ENCODE measurements around the gene IQSEC3.

IQSEC3 gene

DNA sequence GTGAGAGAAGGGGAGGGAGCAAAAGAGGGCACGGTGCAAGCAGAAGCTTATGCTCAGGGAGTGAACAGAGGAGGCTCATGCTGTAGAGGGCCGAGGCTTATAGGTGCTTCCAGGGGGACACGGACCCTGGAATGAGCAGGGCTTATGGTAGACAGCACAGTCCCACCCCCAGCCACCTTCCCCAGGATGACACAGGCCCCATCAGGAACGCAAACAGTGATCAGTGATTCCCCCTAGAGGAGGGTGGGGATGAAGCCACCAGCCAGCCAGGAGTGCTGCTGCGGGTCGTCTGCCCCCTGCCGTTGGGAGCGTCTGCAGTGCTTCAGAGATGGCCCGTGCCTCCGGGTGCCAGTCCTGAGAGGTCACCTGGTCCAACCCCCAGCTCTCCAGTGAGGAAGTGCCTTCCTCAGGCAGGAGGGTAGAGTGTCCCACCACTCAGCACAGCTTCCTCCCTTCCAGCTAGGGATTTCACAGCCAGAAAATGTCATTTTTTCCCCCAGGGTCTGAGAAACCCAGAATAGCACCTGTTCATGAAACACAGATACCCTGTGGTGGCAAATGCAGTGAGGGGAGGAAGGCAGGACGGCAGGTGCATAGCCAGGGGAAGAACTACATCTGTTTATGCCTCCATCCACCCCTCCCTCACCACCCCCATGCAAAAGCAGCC lies 86.6 kb downstream of the IQSEC3 start (continued):
- TF ChIP-seq CTCF (tag by site-specific recombination; IDR thresholded peaks at IDR 0.05) (peak; percentile 98), ZNF366 (tag by site-specific recombination; conservative IDR thresholded peaks at IDR 0.05) (peak; percentile 61), ZNF146 (tag by site-specific recombination; IDR thresholded peaks at IDR 0.05) (no peak), ZNF350 (tag by site-specific recombination; IDR thresholded peaks at IDR 0.05) (no peak), SP2 (tag by site-specific recombination; IDR thresholded peaks at IDR 0.05) (peak; percentile 17), ZNF555 (tag by site-specific recombination; conservative IDR thresholded peaks at IDR 0.05) (no peak), ZNF335 (tag by site-specific recombination; conservative IDR thresholded peaks at IDR 0.05) (peak; percentile 46), ZNF341 (tag by site-specific recombination; IDR thresholded peaks at IDR 0.05; ENCODE audit: low read depth) (no peak), ZNF473 (tag by site-specific recombination; IDR thresholded peaks at IDR 0.05) (no peak), HOXC10 (CRISPR knock-in tag; IDR thresholded peaks at IDR 0.05) (no peak), ZBTB7A (tag by site-specific recombination; IDR thresholded peaks at IDR 0.05; ENCODE audit: low read depth) (no peak), SP7 (tag by site-specific recombination; IDR thresholded peaks at IDR 0.05) (peak; percentile 46; the same call in 1 of the 2 replicates), ZNF48 (tag by site-specific recombination; IDR thresholded peaks at IDR 0.05) (no peak), ZNF747 (tag by site-specific recombination; IDR thresholded peaks at IDR 0.05) (no peak), KLF10 (tag by site-specific recombination; IDR thresholded peaks at IDR 0.05) (no peak), ZNF521 (tag by site-specific recombination; IDR thresholded peaks at IDR 0.05) (no peak), ZBTB17 (tag by site-specific recombination; IDR thresholded peaks at IDR 0.05) (peak; percentile 62), ZBTB20 (tag by site-specific recombination; IDR thresholded peaks at IDR 0.05) (peak; percentile 57; the same call in 1 of the 2 replicates), ZNF645 (tag by site-specific recombination; IDR thresholded peaks at IDR 0.05) (no peak), BCL11B (tag by site-specific recombination; IDR thresholded peaks at IDR 0.05; ENCODE audit: low read depth) (no peak; the same call in 1 of the 2 replicates), MYNN (tag by site-specific recombination; IDR thresholded peaks at IDR 0.05; ENCODE audit: borderline replicate concordance) (0 out of 2 replicates have a peak, but pooled peaks have one; percentile 31), ZNF561 (tag by site-specific recombination; IDR thresholded peaks at IDR 0.05; ENCODE audit: borderline replicate concordance) (no peak), OVOL3 (tag by site-specific recombination; IDR thresholded peaks at IDR 0.05) (no peak), ZNF621 (tag by site-specific recombination; IDR thresholded peaks at IDR 0.05) (no peak), REPIN1 (tag by site-specific recombination; IDR thresholded peaks at IDR 0.05; ENCODE audit: low read depth) (no peak), YY1 (tag by site-specific recombination; IDR thresholded peaks at IDR 0.05) (no peak), ZNF292 (tag by site-specific recombination; IDR thresholded peaks at IDR 0.05; ENCODE audit: borderline replicate concordance, low read depth) (no peak), ZNF426 (tag by site-specific recombination; IDR thresholded peaks at IDR 0.05) (no peak), ZNF629 (tag by site-specific recombination; IDR thresholded peaks at IDR 0.05) (no peak), ZXDB (tag by site-specific recombination; IDR thresholded peaks at IDR 0.05) (no peak), ZNF768 (tag by site-specific recombination; IDR thresholded peaks at IDR 0.05) (no peak), ZNF404 (tag by site-specific recombination; IDR thresholded peaks at IDR 0.05) (no peak)
- TF ChIP-seq, protein P1, sequence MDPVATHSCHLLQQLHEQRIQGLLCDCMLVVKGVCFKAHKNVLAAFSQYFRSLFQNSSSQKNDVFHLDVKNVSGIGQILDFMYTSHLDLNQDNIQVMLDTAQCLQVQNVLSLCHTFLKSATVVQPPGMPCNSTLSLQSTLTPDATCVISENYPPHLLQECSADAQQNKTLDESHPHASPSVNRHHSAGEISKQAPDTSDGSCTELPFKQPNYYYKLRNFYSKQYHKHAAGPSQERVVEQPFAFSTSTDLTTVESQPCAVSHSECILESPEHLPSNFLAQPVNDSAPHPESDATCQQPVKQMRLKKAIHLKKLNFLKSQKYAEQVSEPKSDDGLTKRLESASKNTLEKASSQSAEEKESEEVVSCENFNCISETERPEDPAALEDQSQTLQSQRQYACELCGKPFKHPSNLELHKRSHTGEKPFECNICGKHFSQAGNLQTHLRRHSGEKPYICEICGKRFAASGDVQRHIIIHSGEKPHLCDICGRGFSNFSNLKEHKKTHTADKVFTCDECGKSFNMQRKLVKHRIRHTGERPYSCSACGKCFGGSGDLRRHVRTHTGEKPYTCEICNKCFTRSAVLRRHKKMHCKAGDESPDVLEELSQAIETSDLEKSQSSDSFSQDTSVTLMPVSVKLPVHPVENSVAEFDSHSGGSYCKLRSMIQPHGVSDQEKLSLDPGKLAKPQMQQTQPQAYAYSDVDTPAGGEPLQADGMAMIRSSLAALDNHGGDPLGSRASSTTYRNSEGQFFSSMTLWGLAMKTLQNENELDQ (tag by site-specific recombination; IDR thresholded peaks at IDR 0.05; ENCODE audit: low read depth): no peak
- TF ChIP-seq, protein P2, sequence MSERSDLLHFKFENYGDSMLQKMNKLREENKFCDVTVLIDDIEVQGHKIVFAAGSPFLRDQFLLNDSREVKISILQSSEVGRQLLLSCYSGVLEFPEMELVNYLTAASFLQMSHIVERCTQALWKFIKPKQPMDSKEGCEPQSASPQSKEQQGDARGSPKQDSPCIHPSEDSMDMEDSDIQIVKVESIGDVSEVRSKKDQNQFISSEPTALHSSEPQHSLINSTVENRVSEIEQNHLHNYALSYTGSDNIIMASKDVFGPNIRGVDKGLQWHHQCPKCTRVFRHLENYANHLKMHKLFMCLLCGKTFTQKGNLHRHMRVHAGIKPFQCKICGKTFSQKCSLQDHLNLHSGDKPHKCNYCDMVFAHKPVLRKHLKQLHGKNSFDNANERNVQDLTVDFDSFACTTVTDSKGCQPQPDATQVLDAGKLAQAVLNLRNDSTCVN (tag by site-specific recombination; optimal IDR thresholded peaks at IDR 0.05): peak; percentile 14
- TF ChIP-seq, protein P3, sequence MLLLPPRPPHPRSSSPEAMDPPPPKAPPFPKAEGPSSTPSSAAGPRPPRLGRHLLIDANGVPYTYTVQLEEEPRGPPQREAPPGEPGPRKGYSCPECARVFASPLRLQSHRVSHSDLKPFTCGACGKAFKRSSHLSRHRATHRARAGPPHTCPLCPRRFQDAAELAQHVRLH (tag by site-specific recombination; IDR thresholded peaks at IDR 0.05): peak; percentile 45; the same call in 1 of the 2 replicates
